Endothelial cell of umbilical vein (primary cell): ENCODE measurements around the gene MAGEA9B. TPM values are rescaled to one million over a fixed set of nuclear protein-coding genes. Genes with fewer than 3 reads are reported as not detected.

Experiments
- BruUV-seq: library from RNA; stranded (reverse); fragments of 400-500 nt; replicated peaks from 2 replicates; lab custom pipeline; 2021; lab: Mats Ljungman, UMichigan
- CTCF ChIA-PET: fragments of 300-600, 350-600 bp; sonication (Branson Sonifier 250); formaldehyde crosslinking; loops from one replicate; lab custom pipeline; 2021; ENCODE audit warnings: antibody characterized with exemption, inconsistent platforms; lab: Charles Lee
- POLR2A ChIA-PET: fragments of 300-600, 350-600 bp; sonication (Branson Sonifier 250); formaldehyde crosslinking; loops from one replicate; lab custom pipeline; 2021; ENCODE audit warnings: antibody characterized with exemption, inconsistent platforms; lab: Charles Lee
- DNase-seq: peaks from one replicate; pipeline ENCODE4 v3.0.0-alpha.2; 2011; ENCODE audit warnings: low read depth, low spot score
- FAIRE-seq: peaks from 2 replicates; lab custom pipeline; 2011; peaks lifted over from hg19 to GRCh38; lab: Jason Lieb, UNC
- H2AFZ ChIP-seq: 2 replicates; pipeline ENCODE4 v1.6.0; 2012; ENCODE audit warnings: low read depth, low read length, control low read depth, inconsistent platforms
- H3K27ac ChIP-seq: 2 replicates; pipeline ENCODE4 v1.5.1; 2011; ENCODE audit warnings: low read depth, mild to moderate bottlenecking, control low read depth, low read length, moderate library complexity; ENCODE audit not compliant: insufficient read depth
- H3K27me3 ChIP-seq, 2 experiments: 2 replicates each; pipeline versions ENCODE4 v1.6.0 to v1.6.1; 2011; ENCODE audit warnings: low read length in 2 of 2, mixed read lengths in 1 of 2; ENCODE audit not compliant: control insufficient read depth in 2 of 2, insufficient read depth in 2 of 2
- H3K36me3 ChIP-seq, 2 experiments: 2 replicates in 1 of 2; 3 replicates in 1 of 2; pipeline ENCODE4 v1.5.1; 2011; ENCODE audit warnings: low read length in 2 of 2, mild to moderate bottlenecking in 1 of 2, moderate library complexity in 1 of 2; ENCODE audit not compliant: control insufficient read depth in 2 of 2, insufficient read depth in 2 of 2; ENCODE audit errors: extremely low read depth in 1 of 2
- H3K4me1 ChIP-seq: 3 replicates; pipeline ENCODE4 v1.5.1; 2011; ENCODE audit warnings: mild to moderate bottlenecking, low read length; ENCODE audit not compliant: control insufficient read depth, insufficient read depth; ENCODE audit errors: extremely low read depth
- H3K4me2 ChIP-seq: 2 replicates; pipeline ENCODE4 v1.6.1; 2011; ENCODE audit warnings: low read length, control low read depth, mixed read lengths; ENCODE audit not compliant: insufficient read depth
- H3K4me3 ChIP-seq, 3 experiments: fragments of 200-600 bp in 1 of 3; sonication (generic), shearing (Covaris generic) in 1 of 3; replicated peaks in 1 of 3; 2 replicates each; pipeline ENCODE4 v1.5.1; 2011 to 2016; ENCODE audit warnings: control low read depth in 3 of 3, low read length in 3 of 3, mild to moderate bottlenecking in 2 of 3, inconsistent platforms in 1 of 3, low read depth in 1 of 3, moderate library complexity in 1 of 3; ENCODE audit not compliant: insufficient read depth in 1 of 3
- H3K79me2 ChIP-seq: 2 replicates; pipeline ENCODE4 v1.6.0; 2012; ENCODE audit warnings: low read length, inconsistent platforms; ENCODE audit not compliant: control insufficient read depth, insufficient read depth
- H3K9ac ChIP-seq: replicated peaks from 2 replicates; pipeline ENCODE3; 2011; ENCODE audit warnings: low read length, control low read depth; ENCODE audit not compliant: insufficient read depth; ENCODE audit errors: extremely low read depth
- H3K9me1 ChIP-seq: replicated peaks from 3 replicates; pipeline ENCODE4 v1.6.0; 2011; ENCODE audit warnings: mild to moderate bottlenecking, low read length; ENCODE audit not compliant: control insufficient read depth, insufficient read depth; ENCODE audit errors: extremely low read depth
- H3K9me3 ChIP-seq: replicated peaks from 2 replicates; pipeline ENCODE4 v1.5.1; 2012; ENCODE audit warnings: low read length, inconsistent platforms; ENCODE audit not compliant: control insufficient read depth, insufficient read depth
- H4K20me1 ChIP-seq: replicated peaks from 2 replicates; pipeline ENCODE3; 2011; ENCODE audit warnings: mild to moderate bottlenecking, low read length; ENCODE audit not compliant: control insufficient read depth, insufficient read depth; ENCODE audit errors: extremely low read depth
- CTCF ChIP-seq, 2 donors: IDR thresholded peaks; 1 replicate in 1 of 2; 2 replicates in 1 of 2; pipeline ENCODE4 v1.5.1; 2011; ENCODE audit warnings: low read length in 2 of 2, mild to moderate bottlenecking in 2 of 2, moderate library complexity in 2 of 2, control low read depth in 1 of 2, inconsistent platforms in 1 of 2, low read depth in 1 of 2; ENCODE audit not compliant: insufficient read depth in 1 of 2; ENCODE audit errors: extremely low read depth in 1 of 2
- EZH2 ChIP-seq: IDR thresholded peaks from 2 replicates; pipeline ENCODE4 v1.6.1; 2012; ENCODE audit warnings: borderline replicate concordance, low read depth, mild to moderate bottlenecking, moderate library complexity, low read length, inconsistent platforms; ENCODE audit not compliant: severe bottlenecking
- FOS ChIP-seq: IDR thresholded peaks from 2 replicates; pipeline ENCODE4 v1.6.1; 2011; ENCODE audit warnings: mild to moderate bottlenecking, low read length, moderate library complexity, borderline replicate concordance; ENCODE audit not compliant: insufficient read depth
- GATA2 ChIP-seq: IDR thresholded peaks from 2 replicates; pipeline ENCODE4 v1.7.0; 2011; ENCODE audit warnings: low read depth, mild to moderate bottlenecking, moderate library complexity, mixed read lengths, low read length; ENCODE audit not compliant: insufficient read length, insufficient read depth
- JUN ChIP-seq: IDR thresholded peaks from 2 replicates; pipeline ENCODE4 v1.6.1; 2011; ENCODE audit warnings: borderline replicate concordance, low read depth; ENCODE audit not compliant: insufficient read length, insufficient read depth
- MAX ChIP-seq: IDR thresholded peaks from 2 replicates; pipeline ENCODE4 v1.6.1; 2011; ENCODE audit not compliant: insufficient read depth, insufficient read length
- MYC ChIP-seq: IDR thresholded peaks from one replicate; pipeline ENCODE4 v1.6.1; 2011; ENCODE audit warnings: mild to moderate bottlenecking, low read depth, low read length
- POLR2A ChIP-seq: IDR thresholded peaks from 2 replicates; pipeline ENCODE4 v1.6.1; 2012; ENCODE audit warnings: low read depth, mild to moderate bottlenecking, control low read depth, low read length
- POLR2AphosphoS5 ChIP-seq: IDR thresholded peaks from 2 replicates; pipeline ENCODE4 v1.6.1; 2012; ENCODE audit warnings: low read depth, mild to moderate bottlenecking, control low read depth, low read length, moderate library complexity; ENCODE audit not compliant: insufficient read depth
- dilution Hi-C: fragments of 300-500 bp; cut with MboI; formaldehyde crosslinking; loops from one replicate; pipeline ENCODE4 v1.15.0; 2019; ENCODE audit warnings: low sequenced_read_pairs; ENCODE audit not compliant: extremely low pct_ligation_motif_present
- intact Hi-C: fragments of 100-400 bp; cut with micrococcal nuclease; formaldehyde crosslinking; loops from one replicate; pipeline ENCODE4 v1.10.0; 2022
- polyA plus RNA-seq, 4 experiments: library from polyadenylated mRNA; depleted of rRNA in 3 of 4; stranded (reverse) in 3 of 4; unstranded in 1 of 4; fragments of >200 nt; gene quantifications; 2 replicates each; pipeline versions ENCODE4 v1.2.1 to v1.2.3, GENCODE V29; 2011 to 2012; ENCODE audit warnings: missing spikeins in 1 of 4
- total RNA-seq: library from RNA; stranded (reverse); gene quantifications from 2 replicates; pipeline ENCODE4 v1.2.3, GENCODE V29; 2021

The MAGEA9B gene
- total and polyA plus RNA-seq, 2 donors (not counting 3 experiments of a cell fraction or from before 2014, with no cell fraction given) = not detected

- Histone ChIP-seq H2AFZ (no peak overlapping the region), H3K36me3 (no peaks in the 10 kb centered on the region), H3K9me3 (no peaks in the 10 kb centered on the region), H3K27ac (no peak overlapping the region), H4K20me1 (no peaks in the 10 kb centered on the region), H3K9ac (no peak overlapping the region), H3K9me1 (no peaks in the 10 kb centered on the region), H3K4me1 (no peaks in the 10 kb centered on the region), H3K4me3 (no peak overlapping the region), H3K27me3 (peaks cover 4 to 7% of the 10 kb centered on the region in 2 experiments), H3K79me2 (peaks cover 7% of the 10 kb centered on the region), H3K4me2 (no peak overlapping the region)
- FAIRE-seq (no peak), DNase-seq (no peak)
- ChIA-PET POLR2A (no interaction called here), CTCF (no interaction called here)
- dilution Hi-C loops = no loop called here
- intact Hi-C loops = no loop called here
- TF ChIP-seq MAX (no peak), POLR2AphosphoS5 (no peak), JUN (no peak), MYC (no peak), GATA2 (no peak), FOS (no peak), EZH2 (no peak), CTCF (IDR thresholded peaks at IDR 0.05; ENCODE audit: extremely low read depth in 1 of 2, insufficient read depth in 1 of 2, low read depth in 1 of 2, low read length in 2 of 2) (no peak), POLR2A (no peak)
- BruUV-seq = no TSS peak
Measured at GRCh38 chrX:149629730-149630387, 42.6 kb upstream of the MAGEA9B start.
